Measurements from ENCODE around the gene CMTR1. TPM values are rescaled to one million over a fixed set of nuclear protein-coding genes. Genes with fewer than 3 reads are reported as not detected.

Gene CMTR1
- total RNA-seq, 1 experiment from 2014 or later, result 28.7 TPM

GRCh38 chr6:37456816-37457560 is 24.0 kb downstream of the CMTR1 start:
- ChIA-PET CTCF (no interaction called here), POLR2A (no interaction called here), RAD21 (ENCODE audit: low non-redundant PET in 1 of 2, low total read pairs in 2 of 2, uncharacterized antibody in 2 of 2, unreplicated experiment in 2 of 2) (no interaction called here)
- DNase-seq (ENCODE audit: low read depth, low spot score), result no peak
- intact Hi-C loops (cut with micrococcal nuclease), result no loop called here
- Histone ChIP-seq H3K9me2 (ENCODE audit: insufficient read depth) (no peaks in the 10 kb centered on the region), H3K4me1 (ENCODE audit: control insufficient read depth in 1 of 2, insufficient read depth in 2 of 2, low read length in 2 of 2) (no peaks in the 10 kb centered on the region), H3K27ac (ENCODE audit: low read depth, low read length) (no peak overlapping the region), H4K20me1 (ENCODE audit: insufficient read depth) (no peaks in the 10 kb centered on the region), H2AFZ (ENCODE audit: low read depth, low read length, poor library complexity, severe bottlenecking) (no peak overlapping the region), H3K36me3 (ENCODE audit: control insufficient read depth in 1 of 2, insufficient read depth in 2 of 2, low read length in 2 of 2) (peaks cover 18 to 21% of the 10 kb centered on the region in 2 experiments; a peak in 3 of 4 replicates), H3K9me3 (ENCODE audit: control insufficient read depth in 1 of 2, insufficient read depth in 1 of 2, low read depth in 1 of 2, low read length in 2 of 2) (no peaks in the 10 kb centered on the region), H3K4me2 (ENCODE audit: low read length) (no peak overlapping the region), H3K9ac (ENCODE audit: low read length) (no peak overlapping the region), H3K27me3 (ENCODE audit: insufficient read depth, low read length) (no peaks in the 10 kb centered on the region), H3K4me3 (replicated peaks in 1 of 2; ENCODE audit: low read depth in 1 of 2, low read length in 2 of 2) (no peak overlapping the region), H3K79me2 (ENCODE audit: insufficient read depth, low read length) (no peaks in the 10 kb centered on the region)
- TF ChIP-seq EZH2phosphoT487 (IDR thresholded peaks at IDR 0.05; ENCODE audit: borderline replicate concordance) (no peak), ZBTB33 (IDR thresholded peaks at IDR 0.05; ENCODE audit: extremely low read depth, insufficient replicate concordance, low read length) (no peak), RAD21 (IDR thresholded peaks at IDR 0.05; ENCODE audit: low read depth) (no peak), ATF3 (IDR thresholded peaks at IDR 0.05) (no peak), CBX3 (IDR thresholded peaks at IDR 0.05; ENCODE audit: low read depth) (no peak), SRF (IDR thresholded peaks at IDR 0.05; ENCODE audit: low read depth) (no peak), ZFX (IDR thresholded peaks at IDR 0.05) (no peak), POLR2AphosphoS5 (IDR thresholded peaks at IDR 0.05; ENCODE audit: low read depth, low read length) (no peak), SIN3A (IDR thresholded peaks at IDR 0.05; ENCODE audit: low read depth) (no peak), ELF1 (IDR thresholded peaks at IDR 0.05; ENCODE audit: borderline replicate concordance, low read depth) (no peak), JUND (IDR thresholded peaks at IDR 0.05) (no peak), ZNF274 (IDR thresholded peaks at IDR 0.05; ENCODE audit: low read depth, low read length) (no peak), CEBPB (IDR thresholded peaks at IDR 0.05; ENCODE audit: low read depth) (no peak)
- TF ChIP-seq, protein P1, sequence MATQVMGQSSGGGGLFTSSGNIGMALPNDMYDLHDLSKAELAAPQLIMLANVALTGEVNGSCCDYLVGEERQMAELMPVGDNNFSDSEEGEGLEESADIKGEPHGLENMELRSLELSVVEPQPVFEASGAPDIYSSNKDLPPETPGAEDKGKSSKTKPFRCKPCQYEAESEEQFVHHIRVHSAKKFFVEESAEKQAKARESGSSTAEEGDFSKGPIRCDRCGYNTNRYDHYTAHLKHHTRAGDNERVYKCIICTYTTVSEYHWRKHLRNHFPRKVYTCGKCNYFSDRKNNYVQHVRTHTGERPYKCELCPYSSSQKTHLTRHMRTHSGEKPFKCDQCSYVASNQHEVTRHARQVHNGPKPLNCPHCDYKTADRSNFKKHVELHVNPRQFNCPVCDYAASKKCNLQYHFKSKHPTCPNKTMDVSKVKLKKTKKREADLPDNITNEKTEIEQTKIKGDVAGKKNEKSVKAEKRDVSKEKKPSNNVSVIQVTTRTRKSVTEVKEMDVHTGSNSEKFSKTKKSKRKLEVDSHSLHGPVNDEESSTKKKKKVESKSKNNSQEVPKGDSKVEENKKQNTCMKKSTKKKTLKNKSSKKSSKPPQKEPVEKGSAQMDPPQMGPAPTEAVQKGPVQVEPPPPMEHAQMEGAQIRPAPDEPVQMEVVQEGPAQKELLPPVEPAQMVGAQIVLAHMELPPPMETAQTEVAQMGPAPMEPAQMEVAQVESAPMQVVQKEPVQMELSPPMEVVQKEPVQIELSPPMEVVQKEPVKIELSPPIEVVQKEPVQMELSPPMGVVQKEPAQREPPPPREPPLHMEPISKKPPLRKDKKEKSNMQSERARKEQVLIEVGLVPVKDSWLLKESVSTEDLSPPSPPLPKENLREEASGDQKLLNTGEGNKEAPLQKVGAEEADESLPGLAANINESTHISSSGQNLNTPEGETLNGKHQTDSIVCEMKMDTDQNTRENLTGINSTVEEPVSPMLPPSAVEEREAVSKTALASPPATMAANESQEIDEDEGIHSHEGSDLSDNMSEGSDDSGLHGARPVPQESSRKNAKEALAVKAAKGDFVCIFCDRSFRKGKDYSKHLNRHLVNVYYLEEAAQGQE (IDR thresholded peaks at IDR 0.05; ENCODE audit: low read depth), result no peak
- TF ChIP-seq, protein P2, sequence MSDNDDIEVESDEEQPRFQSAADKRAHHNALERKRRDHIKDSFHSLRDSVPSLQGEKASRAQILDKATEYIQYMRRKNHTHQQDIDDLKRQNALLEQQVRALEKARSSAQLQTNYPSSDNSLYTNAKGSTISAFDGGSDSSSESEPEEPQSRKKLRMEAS (IDR thresholded peaks at IDR 0.05), result no peak
- ATAC-seq, result no peak
- BruUV-seq (replicated peaks), result no TSS peak

Measured in HCT116 (cell line).